MCF 10A (cell line): ENCODE data around the gene UGT2B11. TPM values are rescaled to one million over a fixed set of nuclear protein-coding genes. Genes with fewer than 3 reads are reported as not detected.
"Not testable (repeated sequence)": the region's sequence is repeated elsewhere in the genome, so short reads cannot be mapped to it uniquely, and the experiment has no call there.

Experiments used
- BruUV-seq: library from RNA; stranded (reverse); fragments of 400-500 nt; replicated peaks from 2 replicates; lab custom pipeline; 2021; lab: Mats Ljungman, UMichigan
- CTCF ChIA-PET: fragments of 300-600 bp; sonication (Branson Sonifier 250); formaldehyde crosslinking; extraction: SDS; loops from one replicate; lab custom pipeline; 2021; ENCODE audit warnings: antibody characterized with exemption, inconsistent platforms; lab: Yijun Ruan, JAX
- POLR2A ChIA-PET: fragments of 300-600, 350-650 bp; sonication (Branson Sonifier 250); formaldehyde crosslinking; extraction: SDS; loops from one replicate; lab custom pipeline; 2020; ENCODE audit warnings: antibody characterized with exemption, inconsistent platforms; lab: Yijun Ruan, JAX
- DNase-seq: peaks from one replicate; pipeline ENCODE4 v3.0.0-alpha.2; 2018; ENCODE audit not compliant: unreplicated experiment
- H3K27ac Mint-ChIP-seq: one replicate; pipeline ENCODE4 v1.8.0; 2022; ENCODE audit warnings: mild to moderate bottlenecking, low read depth, mixed read lengths; ENCODE audit not compliant: unreplicated experiment
- H3K27me3 Mint-ChIP-seq: one replicate; pipeline ENCODE4 v1.8.0; 2022; ENCODE audit warnings: mixed read lengths; ENCODE audit not compliant: insufficient read depth, unreplicated experiment
- H3K36me3 Mint-ChIP-seq: one replicate; pipeline ENCODE4 v1.8.0; 2022; ENCODE audit warnings: mild to moderate bottlenecking, moderate library complexity, mixed read lengths; ENCODE audit not compliant: insufficient read depth, unreplicated experiment
- H3K4me1 Mint-ChIP-seq: one replicate; pipeline ENCODE4 v1.8.0; 2022; ENCODE audit warnings: mixed read lengths; ENCODE audit not compliant: insufficient read depth, unreplicated experiment
- H3K4me3 Mint-ChIP-seq: one replicate; pipeline ENCODE4 v1.8.0; 2022; ENCODE audit warnings: mild to moderate bottlenecking, moderate library complexity, mixed read lengths; ENCODE audit not compliant: unreplicated experiment
- H3K9me3 Mint-ChIP-seq: one replicate; pipeline ENCODE4 v1.8.0; 2022; ENCODE audit warnings: mixed read lengths; ENCODE audit not compliant: unreplicated experiment
- intact Hi-C: fragments of 100-400 bp; cut with micrococcal nuclease; formaldehyde crosslinking; loops from 2 replicates; pipeline ENCODE4 v1.14.1; 2022
- total RNA-seq: library from RNA; stranded (reverse); gene quantifications from 2 replicates; pipeline ENCODE4 v1.2.3, GENCODE V29; 2022
- TF ChIP-seq, protein P1 (sequence below): fragments of 200-600 bp; IDR thresholded peaks from one replicate; pipeline ENCODE4 v1.8.0; 2022; ENCODE audit warnings: antibody characterized with exemption, mild to moderate bottlenecking; ENCODE audit not compliant: unreplicated experiment

UGT2B11 gene
- total RNA-seq, 1 experiment from 2014 or later = not detected

DNA sequence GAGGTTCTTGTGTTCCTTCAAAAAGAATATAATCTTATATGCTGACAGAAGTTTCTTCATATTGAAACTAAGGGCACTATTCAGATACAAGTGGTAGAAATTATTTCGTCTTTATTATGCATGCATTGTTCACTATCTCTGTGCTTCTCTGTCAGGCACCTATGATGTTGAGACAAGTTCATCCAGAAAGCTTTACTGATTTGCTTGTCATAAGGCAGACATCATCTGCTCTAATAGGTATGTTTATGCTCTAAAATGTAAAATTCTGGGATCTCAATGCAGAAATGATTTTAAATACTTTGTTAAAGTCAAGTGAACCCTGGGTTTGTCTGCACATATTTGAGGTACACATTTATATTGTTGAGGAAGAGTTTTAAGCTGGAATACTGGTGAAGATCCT, 3.6 kb downstream of the UGT2B11 start:
- Mint-ChIP-seq H3K4me1 (no peaks in the 10 kb centered on the region), H3K4me3 (no peak overlapping the region), H3K27me3 (no peaks in the 10 kb centered on the region), H3K36me3 (no peaks in the 10 kb centered on the region), H3K27ac (no peak overlapping the region), H3K9me3 (no peaks in the 10 kb centered on the region)
- ChIA-PET CTCF (no interaction called here), POLR2A (no interaction called here)
- intact Hi-C loops = no loop called here
- TF ChIP-seq, protein P1, sequence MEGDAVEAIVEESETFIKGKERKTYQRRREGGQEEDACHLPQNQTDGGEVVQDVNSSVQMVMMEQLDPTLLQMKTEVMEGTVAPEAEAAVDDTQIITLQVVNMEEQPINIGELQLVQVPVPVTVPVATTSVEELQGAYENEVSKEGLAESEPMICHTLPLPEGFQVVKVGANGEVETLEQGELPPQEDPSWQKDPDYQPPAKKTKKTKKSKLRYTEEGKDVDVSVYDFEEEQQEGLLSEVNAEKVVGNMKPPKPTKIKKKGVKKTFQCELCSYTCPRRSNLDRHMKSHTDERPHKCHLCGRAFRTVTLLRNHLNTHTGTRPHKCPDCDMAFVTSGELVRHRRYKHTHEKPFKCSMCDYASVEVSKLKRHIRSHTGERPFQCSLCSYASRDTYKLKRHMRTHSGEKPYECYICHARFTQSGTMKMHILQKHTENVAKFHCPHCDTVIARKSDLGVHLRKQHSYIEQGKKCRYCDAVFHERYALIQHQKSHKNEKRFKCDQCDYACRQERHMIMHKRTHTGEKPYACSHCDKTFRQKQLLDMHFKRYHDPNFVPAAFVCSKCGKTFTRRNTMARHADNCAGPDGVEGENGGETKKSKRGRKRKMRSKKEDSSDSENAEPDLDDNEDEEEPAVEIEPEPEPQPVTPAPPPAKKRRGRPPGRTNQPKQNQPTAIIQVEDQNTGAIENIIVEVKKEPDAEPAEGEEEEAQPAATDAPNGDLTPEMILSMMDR = no peak
- DNase-seq = no peak
- no TSS peak for BruUV-seq

DNA sequence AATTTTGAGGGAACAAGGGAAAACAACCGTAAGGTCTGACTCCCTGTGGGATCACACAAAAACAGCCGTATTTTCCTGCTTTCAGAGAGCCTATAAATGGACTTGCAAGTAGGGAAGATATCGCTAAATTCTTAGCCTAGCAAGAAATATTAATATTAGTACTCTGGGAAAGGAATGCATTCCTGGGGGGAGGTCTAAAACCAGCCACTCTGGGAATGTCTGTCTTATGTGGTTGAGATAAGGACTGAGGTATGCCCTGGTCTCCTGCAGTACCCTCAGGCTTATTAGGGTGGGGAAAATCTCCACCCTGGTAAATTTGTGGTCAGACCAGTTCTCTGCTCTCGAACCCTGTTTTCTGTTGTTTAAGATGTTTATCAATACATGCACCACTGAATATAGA, 16.0 kb downstream of the UGT2B11 start:
- H3K9me3 Mint-ChIP-seq, H3K4me3 Mint-ChIP-seq, POLR2A ChIA-PET, BruUV-seq, DNase-seq, H3K27ac Mint-ChIP-seq, H3K4me1 Mint-ChIP-seq, CTCF ChIA-PET, intact Hi-C loops, H3K36me3 Mint-ChIP-seq, H3K27me3 Mint-ChIP-seq: not testable (repeated sequence)

DNA sequence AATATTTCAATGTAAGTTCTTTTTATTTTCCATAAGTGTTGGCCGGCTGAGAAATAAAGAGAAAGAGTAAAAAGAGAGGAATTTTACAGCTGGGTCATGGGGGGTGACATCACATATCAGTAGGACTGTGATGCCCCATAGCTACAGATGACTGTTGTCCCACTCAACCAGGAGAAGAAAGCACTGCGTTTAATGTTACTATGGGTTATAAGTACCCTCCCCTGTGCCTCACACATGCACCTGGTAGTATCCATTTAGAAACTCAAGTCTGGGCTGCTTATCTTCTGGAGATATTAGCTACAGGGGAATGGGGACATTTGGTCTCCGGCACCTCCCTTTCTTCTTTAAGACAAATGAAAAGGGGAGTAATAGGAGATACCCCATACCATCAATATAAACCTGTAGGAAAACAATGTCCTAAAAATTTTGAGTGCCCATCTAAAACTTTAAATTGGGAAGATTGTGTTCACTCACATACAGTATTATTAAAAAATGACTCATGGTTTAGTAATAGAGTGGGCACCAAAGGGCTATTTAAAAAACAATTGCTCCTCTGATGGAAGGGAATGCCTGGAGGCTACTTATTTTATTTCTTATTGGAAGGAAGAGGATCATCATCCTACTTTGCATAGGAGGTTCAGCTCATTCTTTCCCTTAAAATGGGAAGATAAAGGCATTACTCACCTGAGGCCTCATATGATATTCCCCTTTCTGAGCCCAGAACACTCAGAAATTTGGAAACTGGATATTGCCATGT, 18.2 kb downstream of the UGT2B11 start:
- Mint-ChIP-seq H3K4me1 (no peaks in the 10 kb centered on the region), H3K27ac (no peak overlapping the region), H3K4me3 (no peak overlapping the region), H3K36me3 (no peaks in the 10 kb centered on the region), H3K27me3 (no peaks in the 10 kb centered on the region), H3K9me3 (peaks cover 8% of the 10 kb centered on the region)
- TF ChIP-seq, protein P1 = no peak
- POLR2A ChIA-PET = no interaction called here
- CTCF ChIA-PET = no interaction called here
- intact Hi-C loops = no loop called here
- no peak for DNase-seq
- no TSS peak for BruUV-seq

DNA sequence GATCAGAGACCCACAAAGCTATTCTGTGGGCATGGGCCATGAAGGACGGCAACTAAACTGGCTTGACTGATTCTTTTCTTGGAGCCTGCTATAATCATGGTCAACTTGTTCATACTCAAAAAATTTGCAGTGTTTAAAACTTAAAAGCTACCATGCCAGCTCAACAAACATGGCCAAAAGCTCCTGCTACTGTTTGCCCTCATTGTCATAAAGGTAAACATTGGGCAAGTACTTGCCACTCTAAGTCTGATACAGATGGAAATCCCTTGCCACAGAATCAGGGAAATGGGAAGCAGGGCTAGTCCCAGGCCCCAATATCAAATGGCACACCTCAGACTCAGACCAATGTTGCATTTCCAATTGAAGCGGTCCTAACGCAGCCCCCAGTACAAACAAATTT, 20.4 kb downstream of the UGT2B11 start:
- intact Hi-C loops = no loop called here
- H3K4me3 Mint-ChIP-seq = no peak overlapping the region
- TF ChIP-seq, protein P1 = no peak
- H3K27ac Mint-ChIP-seq = no peak overlapping the region
- ChIA-PET CTCF (interaction anchor here (0.6 kb wide), 2 partner anchors 1209 to 1520 kb away, joined by 3 to 4 read pairs; no protein-coding TSS in a partner anchor), POLR2A (no interaction called here)
- no peaks in the 10 kb centered on the region for H3K27me3 Mint-ChIP-seq
- peaks cover 8% of the 10 kb centered on the region for H3K9me3 Mint-ChIP-seq
- BruUV-seq = no TSS peak
- no peak for DNase-seq
- H3K36me3 Mint-ChIP-seq = no peaks in the 10 kb centered on the region
- no peaks in the 10 kb centered on the region for H3K4me1 Mint-ChIP-seq

DNA sequence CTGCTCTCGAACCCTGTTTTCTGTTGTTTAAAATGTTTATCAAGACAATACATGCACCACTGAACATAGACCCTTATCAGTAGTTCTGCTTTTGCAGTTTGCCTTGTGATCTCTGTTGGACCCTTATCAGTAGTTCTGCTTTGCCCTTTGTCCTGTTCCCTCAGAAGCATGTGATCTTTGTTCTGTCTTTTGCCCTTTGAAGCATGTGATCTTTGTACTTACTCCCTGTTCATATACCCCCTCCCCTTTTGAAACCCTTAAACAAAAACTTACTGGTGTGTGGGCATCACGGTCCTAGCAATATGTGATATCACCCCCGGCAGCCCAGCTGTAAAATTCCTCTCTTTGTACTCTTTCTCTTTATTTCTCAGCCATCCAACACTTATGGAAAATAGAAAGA, 22.6 kb downstream of the UGT2B11 start:
- CTCF ChIA-PET, BruUV-seq, intact Hi-C loops, H3K27ac Mint-ChIP-seq, DNase-seq, H3K4me1 Mint-ChIP-seq, H3K4me3 Mint-ChIP-seq, H3K27me3 Mint-ChIP-seq, H3K9me3 Mint-ChIP-seq, H3K36me3 Mint-ChIP-seq: not testable (repeated sequence)
- POLR2A ChIA-PET = interaction anchor here (0.7 kb wide), 1 partner anchor 90 kb away, joined by 3 read pairs; no protein-coding TSS in a partner anchor

DNA sequence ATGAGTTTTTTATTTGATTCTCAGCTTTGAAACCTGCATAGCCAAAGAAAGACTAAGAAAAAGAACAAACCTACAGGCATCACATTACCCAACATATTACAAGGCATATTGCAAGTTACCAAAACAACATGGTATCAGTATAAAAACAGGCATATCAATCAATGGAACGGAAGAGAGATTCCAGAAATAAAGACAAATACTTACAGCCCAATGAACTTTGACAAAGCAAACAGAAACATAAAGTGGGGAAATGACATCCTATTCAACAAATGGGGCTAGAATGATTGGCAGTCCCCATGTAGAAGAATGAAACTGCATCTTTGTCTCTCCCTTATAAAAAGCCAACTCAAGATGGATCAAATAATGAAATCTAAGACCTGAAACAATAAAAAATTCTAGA, 23.9 kb downstream of the UGT2B11 start:
- H3K4me1 Mint-ChIP-seq, BruUV-seq, CTCF ChIA-PET, H3K27me3 Mint-ChIP-seq, POLR2A ChIA-PET, H3K9me3 Mint-ChIP-seq, intact Hi-C loops, H3K36me3 Mint-ChIP-seq, H3K4me3 Mint-ChIP-seq, H3K27ac Mint-ChIP-seq, DNase-seq: not testable (repeated sequence)

DNA sequence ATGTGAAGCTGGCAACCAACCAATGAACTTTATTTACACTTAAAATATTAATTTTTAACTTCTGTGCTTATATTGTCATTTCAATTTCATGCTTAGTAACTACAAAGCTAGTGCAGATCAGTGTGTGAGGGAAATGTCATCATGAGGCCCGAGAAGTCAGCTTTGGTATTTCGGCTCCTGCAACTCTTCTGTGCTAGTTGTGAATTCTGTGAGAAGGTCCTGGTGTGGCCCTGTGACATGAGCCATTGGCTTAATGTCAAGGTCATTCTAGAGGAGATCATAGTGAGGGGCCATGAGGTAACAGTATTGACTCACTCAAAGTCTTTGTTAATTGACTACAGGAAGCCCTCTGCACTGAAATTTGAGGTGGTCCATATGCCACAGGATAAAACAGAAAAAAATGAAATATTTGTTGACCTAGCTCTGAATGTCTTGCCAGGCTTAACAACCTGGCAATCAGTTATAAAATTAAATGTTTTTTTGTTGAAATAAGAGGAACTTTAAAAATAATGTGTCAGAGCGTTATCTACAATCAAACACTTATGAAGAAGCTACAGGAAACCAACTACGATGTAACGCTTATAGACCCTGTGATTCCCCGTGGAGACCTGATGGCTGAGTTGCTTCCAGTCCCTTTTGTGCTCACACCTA, 32.9 kb downstream of the UGT2B11 start:
- H3K36me3 Mint-ChIP-seq, DNase-seq, CTCF ChIA-PET, H3K27ac Mint-ChIP-seq, H3K4me1 Mint-ChIP-seq, BruUV-seq, H3K9me3 Mint-ChIP-seq, H3K4me3 Mint-ChIP-seq, POLR2A ChIA-PET, intact Hi-C loops, H3K27me3 Mint-ChIP-seq: not testable (repeated sequence)
